B cell (primary cell): Measurements from ENCODE around the gene UGT2A3. TPM values are rescaled to one million over a fixed set of nuclear protein-coding genes. Genes with fewer than 3 reads are reported as not detected.

Experiments used
- ATAC-seq: fragments of 200-7000 bp; cut with Tn5 transposase; one replicate; pipeline ENCODE4 v1.10.0; 2021; ENCODE audit warnings: low read depth, mild to moderate bottlenecking, moderate number of reproducible peaks, moderate library complexity
- CTCF ChIA-PET: fragments of 350-600 bp; sonication (Branson Sonifier 250); formaldehyde crosslinking; loops from one replicate; lab custom pipeline; 2021; ENCODE audit warnings: antibody characterized with exemption, inconsistent platforms; lab: Charles Lee
- POLR2A ChIA-PET: fragments of 350-600 bp; sonication (Branson Sonifier 250); formaldehyde crosslinking; loops from one replicate; lab custom pipeline; 2021; ENCODE audit warnings: antibody characterized with exemption; lab: Charles Lee
- DNase-seq: peaks from one replicate; pipeline ENCODE4 v3.0.0; 2013
- H2AFZ ChIP-seq: 2 replicates; pipeline ENCODE4 v1.6.1; 2012; ENCODE audit warnings: mild to moderate bottlenecking, low read depth, low read length; ENCODE audit not compliant: insufficient read depth, poor library complexity, severe bottlenecking
- H3K27ac ChIP-seq, 2 donors: 1 replicate in 1 of 2; 2 replicates in 1 of 2; pipeline ENCODE4 v1.5.1; 2012 to 2013; ENCODE audit warnings: low read length in 2 of 2, mild to moderate bottlenecking in 2 of 2, moderate library complexity in 1 of 2
- H3K27me3 ChIP-seq, 4 experiments: fragments of 200-600 bp in 1 of 4; sonication (generic) in 1 of 4; replicated peaks in 1 of 4; 1 replicate in 2 of 4; 2 replicates in 2 of 4; pipeline versions ENCODE4 v1.6.1 to v1.7.0; 2013 to 2016; ENCODE audit warnings: low read length in 3 of 4, mild to moderate bottlenecking in 2 of 4, mixed read lengths in 1 of 4, moderate library complexity in 1 of 4; ENCODE audit not compliant: insufficient read depth in 4 of 4, control insufficient read depth in 3 of 4; ENCODE audit errors: control extremely low read depth in 1 of 4
- H3K36me3 ChIP-seq, 2 experiments: replicated peaks in 1 of 2; 1 replicate in 1 of 2; 2 replicates in 1 of 2; pipeline versions ENCODE4 v1.6.1 to v1.7.1; 2013; ENCODE audit warnings: low read length in 1 of 2; ENCODE audit not compliant: insufficient read depth in 2 of 2, control insufficient read depth in 1 of 2; ENCODE audit errors: control extremely low read depth in 1 of 2, extremely low read depth in 1 of 2
- H3K4me1 ChIP-seq, 2 donors: fragments of 200-600 bp in 1 of 2; sonication (generic) in 1 of 2; 1 replicate in 1 of 2; 2 replicates in 1 of 2; pipeline versions ENCODE4 v1.5.1 to v1.6.1; 2013 to 2017; ENCODE audit warnings: low read length in 2 of 2; ENCODE audit not compliant: control insufficient read depth in 2 of 2, insufficient read depth in 2 of 2
- H3K4me2 ChIP-seq: replicated peaks from 2 replicates; pipeline ENCODE3; 2012; ENCODE audit warnings: mild to moderate bottlenecking, low read depth, low read length; ENCODE audit not compliant: poor library complexity, severe bottlenecking
- H3K4me3 ChIP-seq, 5 experiments: fragments of 200-600 bp in 1 of 5; sonication (generic) in 1 of 5; 1 replicate in 3 of 5; 2 replicates in 2 of 5; pipeline versions ENCODE4 v1.5.1 to v1.7.0; 2011 to 2016; ENCODE audit warnings: low read length in 4 of 5, mild to moderate bottlenecking in 4 of 5, low read depth in 2 of 5, control low read depth in 1 of 5, moderate library complexity in 1 of 5; ENCODE audit not compliant: insufficient read depth in 1 of 5; ENCODE audit errors: control extremely low read depth in 1 of 5, extremely low read depth in 1 of 5
- H3K79me2 ChIP-seq: fragments of 200-600 bp; sonication (generic); one replicate; pipeline ENCODE4 v1.6.0; 2016; ENCODE audit warnings: low read length; ENCODE audit not compliant: control insufficient read depth, insufficient read depth
- H3K9ac ChIP-seq: fragments of 200-600 bp; sonication (generic); 2 replicates; pipeline ENCODE4 v1.6.1; 2017; ENCODE audit warnings: mild to moderate bottlenecking, low read length, moderate library complexity
- H3K9me3 ChIP-seq, 3 donors: one replicate each; pipeline versions ENCODE4 v1.6.1 to v1.7.1; 2013; ENCODE audit warnings: low read length in 2 of 3; ENCODE audit not compliant: control insufficient read depth in 2 of 3, insufficient read depth in 1 of 3; ENCODE audit errors: control extremely low read depth in 1 of 3
- H4K20me1 ChIP-seq: 2 replicates; pipeline ENCODE4 v1.6.0; 2012; ENCODE audit warnings: mild to moderate bottlenecking, low read length; ENCODE audit not compliant: insufficient read depth, control insufficient read depth, poor library complexity, severe bottlenecking
- H3K27ac Mint-ChIP-seq: one replicate; pipeline ENCODE4 v1.8.0; 2021; ENCODE audit warnings: mixed read lengths
- H3K27me3 Mint-ChIP-seq: one replicate; pipeline ENCODE4 v1.8.0; 2021; ENCODE audit warnings: mixed read lengths
- H3K4me1 Mint-ChIP-seq: one replicate; pipeline ENCODE4 v1.8.0; 2021; ENCODE audit warnings: mixed read lengths
- H3K4me3 Mint-ChIP-seq: one replicate; pipeline ENCODE4 v1.8.0; 2021; ENCODE audit warnings: mixed read lengths
- H3K9me3 Mint-ChIP-seq: one replicate; pipeline ENCODE4 v1.8.0; 2022; ENCODE audit warnings: mixed read lengths; ENCODE audit not compliant: insufficient read depth
- CTCF ChIP-seq: fragments of 200-600 bp; IDR thresholded peaks from one replicate; pipeline ENCODE4 v1.8.0; 2022; ENCODE audit warnings: antibody characterized with exemption, mild to moderate bottlenecking
- EZH2 ChIP-seq: IDR thresholded peaks from 2 replicates; pipeline ENCODE4 v1.6.1; 2012; ENCODE audit warnings: borderline replicate concordance, low read depth, mild to moderate bottlenecking, moderate library complexity, low read length; ENCODE audit not compliant: insufficient read depth, poor library complexity, severe bottlenecking
- WGBS: methylation state at CpG from one replicate; pipeline ENCODE4 v1.1.5; 2013; ENCODE audit warnings: missing lambda C conversion rate; ENCODE audit not compliant: insufficient coverage; 5-methylcytosine and 5-hydroxymethylcytosine counted together
- intact Hi-C: fragments of 100-400 bp; cut with micrococcal nuclease; formaldehyde crosslinking; loops from one replicate; pipeline ENCODE4 v1.10.0; 2022
- polyA minus RNA-seq: library from RNA; depleted of rRNA, polyadenylated mRNA; stranded (reverse); fragments of >200 nt; gene quantifications from 2 replicates; pipeline ENCODE4 v1.2.3, GENCODE V29; 2012
- polyA plus RNA-seq: library from polyadenylated mRNA; depleted of rRNA; stranded (reverse); fragments of >200 nt; gene quantifications from 2 replicates; pipeline ENCODE4 v1.2.3, GENCODE V29; 2012
- total RNA-seq, 2 donors: library from RNA; stranded (reverse); fragments of 120-200 nt in 1 of 2; gene quantifications; 1 replicate in 1 of 2; 2 replicates in 1 of 2; pipeline versions ENCODE4 v1.2.3 to v1.2.4, GENCODE V29; 2013 to 2022

The UGT2A3 gene
- total RNA-seq (not detected in 2 replicates), polyA plus RNA-seq (not detected in 2 replicates), polyA minus RNA-seq (not detected in 2 replicates)
- total RNA-seq (2013) = not detected

GRCh38 chr4:68951078-68951805, at the start of gene UGT2A3:
UGT2A3 (minus strand) TSS chr4:68951804; CDS start chr4:68951760, 44 bp downstream.
- DNase-seq = no peak
- Mint-ChIP-seq H3K27ac (no peak within 1 kb of the TSS), H3K4me3 (no peak within 1 kb of the TSS), H3K27me3 (no peaks in the 10 kb centered on the region), H3K4me1 (no peaks in the 10 kb centered on the region), H3K9me3 (peaks cover 3% of the 10 kb centered on the region)
- H3K36me3 ChIP-seq = no peaks in the 10 kb centered on the region
- no peaks in the 10 kb centered on the region for H3K27me3 ChIP-seq
- no peak within 1 kb of the TSS for H2AFZ ChIP-seq
- intact Hi-C loops = no loop called here
- no peak within 1 kb of the TSS for H3K9ac ChIP-seq
- no peaks in the 10 kb centered on the region for H3K9me3 ChIP-seq
- H3K4me1 ChIP-seq = no peaks in the 10 kb centered on the region
- no peak within 1 kb of the TSS for H3K4me3 ChIP-seq
- no peaks in the 10 kb centered on the region for H4K20me1 ChIP-seq
- POLR2A ChIA-PET = no interaction called here
- 63% methylated on average over 1 of the region's 5 CpGs for WGBS
- no peak within 1 kb of the TSS for H3K27ac ChIP-seq
- TF ChIP-seq CTCF (no peak), EZH2 (no peak)
- H3K4me2 ChIP-seq = no peak within 1 kb of the TSS
- ATAC-seq = no peak
- H3K79me2 ChIP-seq = no peaks in the 10 kb centered on the region
- CTCF ChIA-PET = no interaction called here

- Histone ChIP-seq H3K9me3 (no peaks in the 10 kb centered on the region), H2AFZ (no peak overlapping the region), H3K27me3 (no peaks in the 10 kb centered on the region), H3K4me1 (no peaks in the 10 kb centered on the region), H3K79me2 (no peaks in the 10 kb centered on the region), H3K4me2 (no peak overlapping the region), H3K4me3 (no peak overlapping the region), H3K27ac (no peak overlapping the region), H4K20me1 (no peaks in the 10 kb centered on the region), H3K9ac (no peak overlapping the region), H3K36me3 (no peaks in the 10 kb centered on the region)
- no peak overlapping the region for H3K27ac Mint-ChIP-seq
- CTCF ChIA-PET = interaction anchor here (0.7 kb wide), 1 partner anchor 750 kb away, joined by 3 read pairs; no protein-coding TSS in a partner anchor
- H3K9me3 Mint-ChIP-seq = no peaks in the 10 kb centered on the region
- H3K4me1 Mint-ChIP-seq = no peaks in the 10 kb centered on the region
- intact Hi-C loops = no loop called here
- TF ChIP-seq EZH2 = no peak
- no peak for TF ChIP-seq CTCF
- H3K27me3 Mint-ChIP-seq = no peaks in the 10 kb centered on the region
- DNase-seq = no peak
- no peak for ATAC-seq
- no peak overlapping the region for H3K4me3 Mint-ChIP-seq
- WGBS = 94% methylated on average over 2 of the region's 3 CpGs
- POLR2A ChIA-PET = no interaction called here
Measured at GRCh38 chr4:68997040-68997439, 45.4 kb upstream of the UGT2A3 start.
